Stomach (tissue), 4 donors: Measurements from ENCODE around the gene POLR3GL.

Experiments
- CTCF ChIP-seq, 7 experiments: fragments of 450-650 bp in 4 of 7; fragments of 200-600 bp in 3 of 7; sonication (generic) in 3 of 7; IDR thresholded peaks; one replicate each; pipeline ENCODE4 v1.5.1; 2016 to 2019; ENCODE audit warnings: antibody characterized with exemption in 7 of 7, control low read depth in 2 of 7, mild to moderate bottlenecking in 1 of 7
- POLR2AphosphoS5 ChIP-seq, 3 donors: sonication (generic); formaldehyde crosslinking; IDR thresholded peaks; one replicate each; pipeline ENCODE4 v1.6.1; 2016; ENCODE audit warnings: antibody characterized with exemption in 3 of 3

GRCh38 chr1:146016891-146017290, 52.4 kb downstream of the POLR3GL start:
- TF ChIP-seq POLR2AphosphoS5 (IDR thresholded peaks at IDR 0.05) (no peak), CTCF (IDR thresholded peaks at IDR 0.05) (no peak)
